ENCODE measurements around the gene TENT5A.

TENT5A gene

GRCh38 chr6:81722506-81723223, 29.8 kb downstream of the TENT5A start:
- Histone ChIP-seq H3K27me3 (ENCODE audit: insufficient read depth, low read length) (no peaks in the 10 kb centered on the region), H4K20me1 (ENCODE audit: insufficient read depth, low read length) (no peaks in the 10 kb centered on the region), H3K4me1 (ENCODE audit: insufficient read depth, low read length, severe bottlenecking) (no peaks in the 10 kb centered on the region), H3K79me2 (ENCODE audit: insufficient read depth, low read length) (no peaks in the 10 kb centered on the region), H3K9me3 (ENCODE audit: low read length) (no peaks in the 10 kb centered on the region), H3K36me3 (ENCODE audit: insufficient read depth, low read length) (no peaks in the 10 kb centered on the region), H3K9me2 (ENCODE audit: low read depth, low read length) (no peaks in the 10 kb centered on the region), H3F3A (ENCODE audit: insufficient read depth, low read length) (no peaks in the 10 kb centered on the region), H3K4me3 (ENCODE audit: low read depth, low read length, poor library complexity, severe bottlenecking) (no peak overlapping the region), H3K27ac (ENCODE audit: low read depth, low read length, poor library complexity, severe bottlenecking) (no peak overlapping the region), H3K4me2 (ENCODE audit: low read length) (no peak overlapping the region), H2AFZ (ENCODE audit: low read length) (no peak overlapping the region), H3K9ac (ENCODE audit: low read length) (no peak overlapping the region)
- no peak for TF ChIP-seq EZH2 (IDR thresholded peaks at IDR 0.05; ENCODE audit: borderline replicate concordance, low read length)
- TF ChIP-seq CTCF (IDR thresholded peaks at IDR 0.05; ENCODE audit: low read length), result no peak

GRCh38 chr6:81720427-81720826, 32.1 kb downstream of the TENT5A start:
- H3K9me3 ChIP-seq (ENCODE audit: low read length), result no peaks in the 10 kb centered on the region
- H3K27me3 ChIP-seq (ENCODE audit: insufficient read depth, low read length), result no peaks in the 10 kb centered on the region
- H3K36me3 ChIP-seq (ENCODE audit: insufficient read depth, low read length), result no peaks in the 10 kb centered on the region
- H3K9ac ChIP-seq (ENCODE audit: low read length), result no peak overlapping the region
- H3F3A ChIP-seq (ENCODE audit: insufficient read depth, low read length), result no peaks in the 10 kb centered on the region
- no peak overlapping the region for H3K4me3 ChIP-seq (ENCODE audit: low read depth, low read length, poor library complexity, severe bottlenecking)
- no peaks in the 10 kb centered on the region for H3K79me2 ChIP-seq (ENCODE audit: insufficient read depth, low read length)
- H3K9me2 ChIP-seq (ENCODE audit: low read depth, low read length), result no peaks in the 10 kb centered on the region
- TF ChIP-seq CTCF (IDR thresholded peaks at IDR 0.05; ENCODE audit: low read length) (no peak), EZH2 (IDR thresholded peaks at IDR 0.05; ENCODE audit: borderline replicate concordance, low read length) (no peak)
- H3K4me1 ChIP-seq (ENCODE audit: insufficient read depth, low read length, severe bottlenecking), result no peaks in the 10 kb centered on the region
- H3K27ac ChIP-seq (ENCODE audit: low read depth, low read length, poor library complexity, severe bottlenecking), result no peak overlapping the region
- H4K20me1 ChIP-seq (ENCODE audit: insufficient read depth, low read length), result no peaks in the 10 kb centered on the region
- no peak overlapping the region for H3K4me2 ChIP-seq (ENCODE audit: low read length)
- no peak overlapping the region for H2AFZ ChIP-seq (ENCODE audit: low read length)

GRCh38 chr6:81718126-81718525, 34.4 kb downstream of the TENT5A start:
- no peak overlapping the region for H3K27ac ChIP-seq (ENCODE audit: low read depth, low read length, poor library complexity, severe bottlenecking)
- no peaks in the 10 kb centered on the region for H3K9me2 ChIP-seq (ENCODE audit: low read depth, low read length)
- H3K4me2 ChIP-seq (ENCODE audit: low read length), result no peak overlapping the region
- H3K9me3 ChIP-seq (ENCODE audit: low read length), result no peaks in the 10 kb centered on the region
- no peaks in the 10 kb centered on the region for H3K4me1 ChIP-seq (ENCODE audit: insufficient read depth, low read length, severe bottlenecking)
- H3F3A ChIP-seq (ENCODE audit: insufficient read depth, low read length), result no peaks in the 10 kb centered on the region
- H3K9ac ChIP-seq (ENCODE audit: low read length), result no peak overlapping the region
- H4K20me1 ChIP-seq (ENCODE audit: insufficient read depth, low read length), result no peaks in the 10 kb centered on the region
- H2AFZ ChIP-seq (ENCODE audit: low read length), result no peak overlapping the region
- TF ChIP-seq CTCF (IDR thresholded peaks at IDR 0.05; ENCODE audit: low read length) (no peak), EZH2 (IDR thresholded peaks at IDR 0.05; ENCODE audit: borderline replicate concordance, low read length) (no peak)
- H3K27me3 ChIP-seq (ENCODE audit: insufficient read depth, low read length), result no peaks in the 10 kb centered on the region
- H3K36me3 ChIP-seq (ENCODE audit: insufficient read depth, low read length), result no peaks in the 10 kb centered on the region
- no peak overlapping the region for H3K4me3 ChIP-seq (ENCODE audit: low read depth, low read length, poor library complexity, severe bottlenecking)
- no peaks in the 10 kb centered on the region for H3K79me2 ChIP-seq (ENCODE audit: insufficient read depth, low read length)
